GM12878 (cell line): Measurements from ENCODE around the gene PTGS1. TPM values are rescaled to one million over a fixed set of nuclear protein-coding genes. Genes with fewer than 3 reads are reported as not detected.

Experiments
- ATAC-seq: fragments of 200-7000 bp; cut with Tn5 transposase; 3 replicates; pipeline ENCODE4 v1.9.1; 2020; ENCODE audit warnings: mild to moderate bottlenecking, moderate library complexity
- BruUV-seq: library from RNA; stranded (reverse); fragments of 400-500 nt; replicated peaks from 2 replicates; lab custom pipeline; 2021; lab: Mats Ljungman, UMichigan
- CTCF ChIA-PET: fragments of 300-600 bp; sonication (Branson Sonifier 250); formaldehyde crosslinking; extraction: SDS; loops from one replicate; lab custom pipeline; 2021; ENCODE audit warnings: inconsistent platforms; lab: Yijun Ruan, JAX
- POLR2A ChIA-PET: fragments of 350-600 bp; formaldehyde crosslinking; extraction: SDS; loops from one replicate; lab custom pipeline; 2021; ENCODE audit warnings: inconsistent platforms; lab: Charles Lee
- RAD21 ChIA-PET: fragments of 300-600 bp; sonication (Branson Sonifier 250); formaldehyde crosslinking; loops from one replicate; lab custom pipeline; 2023; ENCODE audit warnings: antibody characterized with exemption; ENCODE audit not compliant: unreplicated experiment; lab: Charles Lee
- SMC1A ChIA-PET: fragments of 300-600 bp; sonication (Branson Sonifier 250); formaldehyde crosslinking; loops from one replicate; lab custom pipeline; 2023; ENCODE audit not compliant: unreplicated experiment, uncharacterized antibody; lab: Charles Lee
- DNase-seq: peaks from one replicate; pipeline ENCODE4 v3.0.0-alpha.2; 2011; ENCODE audit warnings: low read depth, low spot score
- FAIRE-seq: peaks from 3 replicates; lab custom pipeline; 2011; peaks lifted over from hg19 to GRCh38; lab: Jason Lieb, UNC
- H2AFZ ChIP-seq: 2 replicates; pipeline ENCODE4 v1.6.0; 2011; ENCODE audit warnings: low read depth, low read length, control low read depth; ENCODE audit not compliant: control insufficient read depth
- H3K27ac ChIP-seq: 2 replicates; pipeline ENCODE4 v1.5.1; 2011; ENCODE audit warnings: control low read depth; ENCODE audit not compliant: control insufficient read depth, insufficient read depth
- H3K27me3 ChIP-seq, 2 experiments: replicated peaks in 1 of 2; 2 replicates each; pipeline versions ENCODE4 v1.6.0 to v1.6.1; 2011; ENCODE audit warnings: low read length in 1 of 2; ENCODE audit not compliant: control insufficient read depth in 2 of 2, insufficient read depth in 2 of 2
- H3K36me3 ChIP-seq, 2 experiments: 2 replicates each; pipeline ENCODE4 v1.5.1; 2011; ENCODE audit warnings: low read length in 1 of 2; ENCODE audit not compliant: control insufficient read depth in 2 of 2, insufficient read depth in 2 of 2
- H3K4me1 ChIP-seq: 2 replicates; pipeline ENCODE4 v1.6.1; 2011; ENCODE audit warnings: mild to moderate bottlenecking, low read length, moderate library complexity, mixed read lengths; ENCODE audit not compliant: control insufficient read depth, insufficient read depth
- H3K4me2 ChIP-seq: 2 replicates; pipeline ENCODE4 v1.6.0; 2011; ENCODE audit warnings: control low read depth; ENCODE audit not compliant: control insufficient read depth, insufficient read depth
- H3K4me3 ChIP-seq: fragments of 200-600 bp; sonication (generic); 2 replicates; pipeline ENCODE4 v1.5.1; 2016
- H3K79me2 ChIP-seq: 2 replicates; pipeline ENCODE4 v1.6.0; 2011; ENCODE audit warnings: low read length; ENCODE audit not compliant: control insufficient read depth, insufficient read depth
- H3K9ac ChIP-seq: 2 replicates; pipeline ENCODE4 v1.8.0; 2011; ENCODE audit warnings: low read length, control low read depth, mixed read lengths; ENCODE audit not compliant: control insufficient read depth, insufficient read depth
- H3K9me3 ChIP-seq: replicated peaks from 3 replicates; pipeline ENCODE4 v1.5.1; 2011; ENCODE audit warnings: mild to moderate bottlenecking, low read length; ENCODE audit not compliant: control insufficient read depth, insufficient read depth
- H4K20me1 ChIP-seq: 2 replicates; pipeline ENCODE4 v1.6.0; 2011; ENCODE audit not compliant: control insufficient read depth, insufficient read depth
- ATF2 ChIP-seq: IDR thresholded peaks from 2 replicates; pipeline ENCODE4 v1.6.1; 2012; ENCODE audit warnings: low read length, inconsistent platforms
- ATF7 ChIP-seq: fragments of 450-650 bp; IDR thresholded peaks from 2 replicates; pipeline ENCODE4 v1.6.1; 2016; ENCODE audit warnings: low read depth, mild to moderate bottlenecking
- CREB1 ChIP-seq: IDR thresholded peaks from 2 replicates; pipeline ENCODE4 v1.6.1; 2012; ENCODE audit warnings: low read depth, mild to moderate bottlenecking, inconsistent platforms
- FOXK2 ChIP-seq: fragments of 450-650 bp; IDR thresholded peaks from 2 replicates; pipeline ENCODE4 v1.6.1; 2017; ENCODE audit warnings: mild to moderate bottlenecking, moderate library complexity
- GATAD2B ChIP-seq: fragments of 450-650 bp; conservative IDR thresholded peaks from 2 replicates; pipeline ENCODE4 v1.6.1; 2017; ENCODE audit warnings: low read depth, mild to moderate bottlenecking, moderate library complexity
- HCFC1 ChIP-seq: fragments of 150-350 bp; IDR thresholded peaks from 2 replicates; pipeline ENCODE4 v1.6.1; 2014; ENCODE audit warnings: low read length
- IRF4 ChIP-seq: IDR thresholded peaks from 2 replicates; pipeline ENCODE4 v1.6.1; 2011; ENCODE audit warnings: low read depth, low read length
- RB1 ChIP-seq: fragments of 450-650 bp; formaldehyde crosslinking; IDR thresholded peaks from 2 replicates; pipeline ENCODE4 v1.6.1; 2017; ENCODE audit warnings: mild to moderate bottlenecking, borderline replicate concordance
- RCOR1 ChIP-seq: conservative IDR thresholded peaks from 2 replicates; pipeline ENCODE4 v1.6.1; 2012; ENCODE audit warnings: low read depth, low read length, improper control_type of control experiment
- TAF1 ChIP-seq: IDR thresholded peaks from 2 replicates; pipeline ENCODE4 v1.6.1; 2011; ENCODE audit warnings: mild to moderate bottlenecking, low read depth, low read length, borderline replicate concordance
- ZNF207 ChIP-seq: fragments of 450-650 bp; IDR thresholded peaks from 2 replicates; pipeline ENCODE4 v1.6.1; 2014; ENCODE audit warnings: antibody characterized with exemption, mild to moderate bottlenecking, borderline replicate concordance
- WGBS: methylation state at CpG from one replicate; pipeline ENCODE4 v1.1.6; 2016; ENCODE audit warnings: low lambda C conversion rate; ENCODE audit not compliant: insufficient replicate concordance, insufficient coverage; ENCODE audit errors: missing lambda C conversion rate; 5-methylcytosine and 5-hydroxymethylcytosine counted together
- in situ Hi-C: fragments of 300-500 bp; cut with MboI; formaldehyde crosslinking; loops from 9 replicates; pipeline ENCODE4 v1.14.3; 2018; ENCODE audit warnings: mixed read lengths
- intact Hi-C: fragments of 100-400 bp; cut with micrococcal nuclease; formaldehyde crosslinking; loops from one replicate; pipeline ENCODE4 v1.14.2; 2022; ENCODE audit not compliant: unreplicated experiment
- polyA plus RNA-seq, 11 experiments: library from polyadenylated mRNA; depleted of rRNA in 4 of 11; unstranded in 6 of 11; stranded (reverse) in 5 of 11; fragments of >200 nt; fragmentation: Nextera tagmentation in 4 of 11; fragmentation: Illumina TruSeq in 1 of 11; extraction: Ambion mirVana in 4 of 11; extraction: Trizol in 1 of 11; gene quantifications; 1 replicate in 1 of 11; 2 replicates in 10 of 11; pipeline versions ENCODE4 v1.2.1 to v1.2.3, GENCODE V29; 2011 to 2016; ENCODE audit warnings: inconsistent platforms in 2 of 11, missing spikeins in 2 of 11, low read depth in 1 of 11
- total RNA-seq, 4 experiments: library from RNA; depleted of rRNA in 3 of 4; stranded (reverse); fragments of >200 nt in 3 of 4; fragmentation: Illumina TruSeq in 1 of 4; extraction: Trizol in 1 of 4; gene quantifications; 2 replicates each; pipeline versions ENCODE4 v1.2.1 to v1.2.3, GENCODE V29; 2013 to 2021
- TF ChIP-seq, protein P1 (sequence below): fragments of 450-650 bp; IDR thresholded peaks from 2 replicates; pipeline ENCODE4 v1.6.1; 2018; ENCODE audit warnings: mild to moderate bottlenecking, low read depth, moderate library complexity; ENCODE audit not compliant: partially characterized antibody
- TF ChIP-seq, protein P2 (sequence below): fragments of 450-650 bp; formaldehyde crosslinking; IDR thresholded peaks from 2 replicates; pipeline ENCODE4 v1.5.0; 2022; ENCODE audit warnings: mild to moderate bottlenecking, missing genetic modification characterization
- TF ChIP-seq, protein P3 (sequence below): IDR thresholded peaks from 2 replicates; pipeline ENCODE4 v1.6.1; 2012; ENCODE audit warnings: low read depth, low read length, improper control_type of control experiment

The PTGS1 gene
- total and polyA plus RNA-seq, 10 of the 15 experiments (the other 5 are each of a cell fraction or from before 2014, with no cell fraction given), result 0.16 to 2.8 (median 0.96) TPM

- TF ChIP-seq, protein P1, sequence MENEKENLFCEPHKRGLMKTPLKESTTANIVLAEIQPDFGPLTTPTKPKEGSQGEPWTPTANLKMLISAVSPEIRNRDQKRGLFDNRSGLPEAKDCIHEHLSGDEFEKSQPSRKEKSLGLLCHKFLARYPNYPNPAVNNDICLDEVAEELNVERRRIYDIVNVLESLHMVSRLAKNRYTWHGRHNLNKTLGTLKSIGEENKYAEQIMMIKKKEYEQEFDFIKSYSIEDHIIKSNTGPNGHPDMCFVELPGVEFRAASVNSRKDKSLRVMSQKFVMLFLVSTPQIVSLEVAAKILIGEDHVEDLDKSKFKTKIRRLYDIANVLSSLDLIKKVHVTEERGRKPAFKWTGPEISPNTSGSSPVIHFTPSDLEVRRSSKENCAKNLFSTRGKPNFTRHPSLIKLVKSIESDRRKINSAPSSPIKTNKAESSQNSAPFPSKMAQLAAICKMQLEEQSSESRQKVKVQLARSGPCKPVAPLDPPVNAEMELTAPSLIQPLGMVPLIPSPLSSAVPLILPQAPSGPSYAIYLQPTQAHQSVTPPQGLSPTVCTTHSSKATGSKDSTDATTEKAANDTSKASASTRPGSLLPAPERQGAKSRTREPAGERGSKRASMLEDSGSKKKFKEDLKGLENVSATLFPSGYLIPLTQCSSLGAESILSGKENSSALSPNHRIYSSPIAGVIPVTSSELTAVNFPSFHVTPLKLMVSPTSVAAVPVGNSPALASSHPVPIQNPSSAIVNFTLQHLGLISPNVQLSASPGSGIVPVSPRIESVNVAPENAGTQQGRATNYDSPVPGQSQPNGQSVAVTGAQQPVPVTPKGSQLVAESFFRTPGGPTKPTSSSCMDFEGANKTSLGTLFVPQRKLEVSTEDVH, result no peak
- no peak for TF ChIP-seq RB1
- TF ChIP-seq, protein P2, sequence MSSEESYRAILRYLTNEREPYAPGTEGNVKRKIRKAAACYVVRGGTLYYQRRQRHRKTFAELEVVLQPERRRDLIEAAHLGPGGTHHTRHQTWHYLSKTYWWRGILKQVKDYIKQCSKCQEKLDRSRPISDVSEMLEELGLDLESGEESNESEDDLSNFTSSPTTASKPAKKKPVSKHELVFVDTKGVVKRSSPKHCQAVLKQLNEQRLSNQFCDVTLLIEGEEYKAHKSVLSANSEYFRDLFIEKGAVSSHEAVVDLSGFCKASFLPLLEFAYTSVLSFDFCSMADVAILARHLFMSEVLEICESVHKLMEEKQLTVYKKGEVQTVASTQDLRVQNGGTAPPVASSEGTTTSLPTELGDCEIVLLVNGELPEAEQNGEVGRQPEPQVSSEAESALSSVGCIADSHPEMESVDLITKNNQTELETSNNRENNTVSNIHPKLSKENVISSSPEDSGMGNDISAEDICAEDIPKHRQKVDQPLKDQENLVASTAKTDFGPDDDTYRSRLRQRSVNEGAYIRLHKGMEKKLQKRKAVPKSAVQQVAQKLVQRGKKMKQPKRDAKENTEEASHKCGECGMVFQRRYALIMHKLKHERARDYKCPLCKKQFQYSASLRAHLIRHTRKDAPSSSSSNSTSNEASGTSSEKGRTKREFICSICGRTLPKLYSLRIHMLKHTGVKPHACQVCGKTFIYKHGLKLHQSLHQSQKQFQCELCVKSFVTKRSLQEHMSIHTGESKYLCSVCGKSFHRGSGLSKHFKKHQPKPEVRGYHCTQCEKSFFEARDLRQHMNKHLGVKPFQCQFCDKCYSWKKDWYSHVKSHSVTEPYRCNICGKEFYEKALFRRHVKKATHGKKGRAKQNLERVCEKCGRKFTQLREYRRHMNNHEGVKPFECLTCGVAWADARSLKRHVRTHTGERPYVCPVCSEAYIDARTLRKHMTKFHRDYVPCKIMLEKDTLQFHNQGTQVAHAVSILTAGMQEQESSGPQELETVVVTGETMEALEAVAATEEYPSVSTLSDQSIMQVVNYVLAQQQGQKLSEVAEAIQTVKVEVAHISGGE (CRISPR knock-in tag), result no peak
Measured at GRCh38 chr9:122367774-122368460, 2.9 kb upstream of the PTGS1 start (continued).

DNA sequence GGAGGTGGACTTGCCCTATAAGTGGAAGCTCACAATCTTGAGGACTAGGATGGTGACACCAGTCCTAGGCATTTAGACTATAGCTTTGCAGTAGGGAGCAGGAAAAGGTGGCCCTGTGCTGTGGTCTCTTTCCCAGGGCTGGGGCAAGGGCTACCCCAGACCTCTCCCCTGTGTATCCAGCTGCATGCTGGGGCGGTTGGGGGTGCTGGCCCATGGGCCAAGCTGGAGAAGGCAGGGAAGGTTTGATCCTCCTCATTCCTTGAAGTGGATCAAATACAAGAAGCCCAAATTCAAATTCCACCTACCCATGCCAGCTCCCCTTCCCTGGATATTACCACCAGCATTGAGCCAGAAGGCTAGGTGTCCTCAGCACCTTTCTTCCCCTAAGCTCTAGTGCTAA, 2.2 kb upstream of the PTGS1 start:
- DNase-seq (no peak), FAIRE-seq (no peak), ATAC-seq (no peak)
- H3K36me3 ChIP-seq, result no peaks in the 10 kb centered on the region
- H3K4me3 ChIP-seq, result no peak overlapping the region
- no peaks in the 10 kb centered on the region for H3K27me3 ChIP-seq
- no peaks in the 10 kb centered on the region; the same call in 2 of the 3 replicates for H3K9me3 ChIP-seq
- in situ Hi-C loops, result no loop called here
- ChIA-PET POLR2A (no interaction called here), CTCF (no interaction called here), RAD21 (no interaction called here), SMC1A (no interaction called here)
- H3K4me1 ChIP-seq, result peaks cover 23% of the 10 kb centered on the region
- WGBS, result 36% methylated on average over 1 of the region's 1 CpG
- H3K79me2 ChIP-seq, result no peaks in the 10 kb centered on the region
- H3K27ac ChIP-seq, result no peak overlapping the region
- H3K4me2 ChIP-seq, result no peak overlapping the region
- BruUV-seq, result no TSS peak
- no peak overlapping the region for H3K9ac ChIP-seq
- no peak overlapping the region for H2AFZ ChIP-seq
- intact Hi-C loops, result loop anchor here (5.0 kb wide), 1 partner anchor 84 kb away; no protein-coding TSS in a partner anchor
- no peaks in the 10 kb centered on the region for H4K20me1 ChIP-seq
- TF ChIP-seq IRF4, result no peak
- TF ChIP-seq ATF7, result no peak
- TF ChIP-seq, protein P3, sequence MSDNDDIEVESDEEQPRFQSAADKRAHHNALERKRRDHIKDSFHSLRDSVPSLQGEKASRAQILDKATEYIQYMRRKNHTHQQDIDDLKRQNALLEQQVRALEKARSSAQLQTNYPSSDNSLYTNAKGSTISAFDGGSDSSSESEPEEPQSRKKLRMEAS, result no peak
- TF ChIP-seq RCOR1, result no peak
- TF ChIP-seq RB1, result no peak
- no peak for TF ChIP-seq GATAD2B
- TF ChIP-seq FOXK2, result no peak
- TF ChIP-seq ZNF207, result no peak
- TF ChIP-seq CREB1, result no peak
- TF ChIP-seq ATF2, result no peak
- TF ChIP-seq TAF1, result no peak
- no peak for TF ChIP-seq HCFC1
